Caco-2 (cell line): ENCODE measurements around the gene EIF2D. TPM values are rescaled to one million over a fixed set of nuclear protein-coding genes. Genes with fewer than 3 reads are reported as not detected.

ENCODE experiments used
- BruUV-seq: library from RNA; stranded (reverse); fragments of 400-500 nt; replicated peaks from 2 replicates; lab custom pipeline; 2021; lab: Mats Ljungman, UMichigan
- CTCF ChIA-PET: fragments of 300-600 bp; sonication (Branson Sonifier 250); formaldehyde crosslinking; loops from one replicate; lab custom pipeline; 2022; ENCODE audit warnings: antibody characterized with exemption; lab: Charles Lee
- POLR2A ChIA-PET: fragments of 300-600 bp; sonication (Branson Sonifier 250); formaldehyde crosslinking; loops from one replicate; lab custom pipeline; 2022; ENCODE audit warnings: antibody characterized with exemption; lab: Charles Lee
- DNase-seq, 2 experiments: peaks; one replicate each; pipeline versions ENCODE4 v3.0.0 to v3.0.0-alpha.2; 2020 to 2022
- H3K27me3 ChIP-seq: replicated peaks from 2 replicates; pipeline ENCODE4 v1.6.0; 2011; ENCODE audit warnings: low read length; ENCODE audit not compliant: control insufficient read depth, insufficient read depth
- H3K36me3 ChIP-seq: 2 replicates; pipeline ENCODE4 v1.5.1; 2011; ENCODE audit warnings: low read length; ENCODE audit not compliant: control insufficient read depth, insufficient read depth
- H3K4me1 ChIP-seq: fragments of 250-450 bp; sonication (Bioruptor Pico); 2 replicates; pipeline ENCODE4 v1.5.1; 2020; ENCODE audit warnings: mild to moderate bottlenecking
- H3K4me3 ChIP-seq: 2 replicates; pipeline ENCODE4 v1.5.1; 2011; ENCODE audit warnings: low read depth, mild to moderate bottlenecking, control low read depth, low read length
- H3K9me3 ChIP-seq: fragments of 250-450 bp; sonication (Bioruptor Pico); 2 replicates; pipeline ENCODE4 v1.5.1; 2020; ENCODE audit warnings: mild to moderate bottlenecking, moderate library complexity
- H3K27ac Mint-ChIP-seq: one replicate; pipeline ENCODE4 v1.8.0; 2022; ENCODE audit warnings: mixed read lengths; ENCODE audit not compliant: unreplicated experiment
- H3K27me3 Mint-ChIP-seq: one replicate; pipeline ENCODE4 v1.8.0; 2022; ENCODE audit warnings: mixed read lengths; ENCODE audit not compliant: insufficient read depth, unreplicated experiment
- H3K36me3 Mint-ChIP-seq: one replicate; pipeline ENCODE4 v1.8.0; 2022; ENCODE audit warnings: mild to moderate bottlenecking, mixed read lengths; ENCODE audit not compliant: insufficient read depth, unreplicated experiment
- H3K4me1 Mint-ChIP-seq: one replicate; pipeline ENCODE4 v1.8.0; 2022; ENCODE audit warnings: low read depth, mixed read lengths; ENCODE audit not compliant: unreplicated experiment
- H3K4me3 Mint-ChIP-seq: one replicate; pipeline ENCODE4 v1.8.0; 2022; ENCODE audit warnings: mild to moderate bottlenecking, moderate library complexity, mixed read lengths; ENCODE audit not compliant: unreplicated experiment
- H3K9me3 Mint-ChIP-seq: one replicate; pipeline ENCODE4 v1.8.0; 2022; ENCODE audit warnings: mixed read lengths; ENCODE audit not compliant: unreplicated experiment
- CTCF ChIP-seq, 2 experiments: fragments of 200-600 bp in 1 of 2; IDR thresholded peaks; 1 replicate in 1 of 2; 2 replicates in 1 of 2; pipeline versions ENCODE4 v1.5.1 to v1.8.0; 2011 to 2022; ENCODE audit warnings: antibody characterized with exemption in 1 of 2, control low read depth in 1 of 2, inconsistent platforms in 1 of 2, low read depth in 1 of 2, low read length in 1 of 2, mild to moderate bottlenecking in 1 of 2, moderate library complexity in 1 of 2; ENCODE audit not compliant: insufficient read depth in 1 of 2, severe bottlenecking in 1 of 2, unreplicated experiment in 1 of 2
- intact Hi-C: fragments of 100-400 bp; cut with micrococcal nuclease; formaldehyde crosslinking; loops from one replicate; pipeline ENCODE4 v1.10.0; 2022; ENCODE audit not compliant: unreplicated experiment
- total RNA-seq: library from RNA; stranded (reverse); gene quantifications from 2 replicates; pipeline ENCODE4 v1.2.3, GENCODE V29; 2022

Gene EIF2D
- total RNA-seq, 1 experiment from 2014 or later = 37.9 TPM

- CTCF ChIA-PET = no interaction called here
- Mint-ChIP-seq H3K27ac (no peak overlapping the region), H3K27me3 (peaks cover 24% of the 10 kb centered on the region), H3K9me3 (no peaks in the 10 kb centered on the region), H3K36me3 (no peaks in the 10 kb centered on the region), H3K4me3 (no peak overlapping the region), H3K4me1 (no peaks in the 10 kb centered on the region)
- no peaks in the 10 kb centered on the region for H3K27me3 ChIP-seq
- POLR2A ChIA-PET = no interaction called here
- H3K9me3 ChIP-seq = no peaks in the 10 kb centered on the region
- no peaks in the 10 kb centered on the region for H3K4me1 ChIP-seq
- H3K4me3 ChIP-seq = no peak overlapping the region
- H3K36me3 ChIP-seq = no peaks in the 10 kb centered on the region
- intact Hi-C loops = no loop called here
- BruUV-seq = no TSS peak
- no peak for DNase-seq
- no peak for TF ChIP-seq CTCF (IDR thresholded peaks at IDR 0.05; ENCODE audit: insufficient read depth in 1 of 2, low read depth in 1 of 2, low read length in 1 of 2, severe bottlenecking in 1 of 2, unreplicated experiment in 1 of 2)
Observed at GRCh38 chr1:206651958-206652890, 40.0 kb upstream of the EIF2D start.

- Mint-ChIP-seq H3K9me3 (no peaks in the 10 kb centered on the region), H3K4me3 (no peak overlapping the region), H3K27me3 (peaks cover 23% of the 10 kb centered on the region), H3K27ac (no peak overlapping the region), H3K4me1 (no peaks in the 10 kb centered on the region), H3K36me3 (no peaks in the 10 kb centered on the region)
- Histone ChIP-seq H3K4me1 (no peaks in the 10 kb centered on the region), H3K27me3 (no peaks in the 10 kb centered on the region), H3K9me3 (no peaks in the 10 kb centered on the region), H3K36me3 (no peaks in the 10 kb centered on the region), H3K4me3 (no peak overlapping the region)
- ChIA-PET CTCF (no interaction called here), POLR2A (no interaction called here)
- no TSS peak for BruUV-seq
- no peak for DNase-seq
- intact Hi-C loops = no loop called here
- TF ChIP-seq CTCF (IDR thresholded peaks at IDR 0.05; ENCODE audit: insufficient read depth in 1 of 2, low read depth in 1 of 2, low read length in 1 of 2, severe bottlenecking in 1 of 2, unreplicated experiment in 1 of 2) = no peak
Observed at GRCh38 chr1:206651014-206651413, 38.7 kb upstream of the EIF2D start.

- TF ChIP-seq CTCF (IDR thresholded peaks at IDR 0.05; ENCODE audit: insufficient read depth in 1 of 2, low read depth in 1 of 2, low read length in 1 of 2, severe bottlenecking in 1 of 2, unreplicated experiment in 1 of 2) = no peak
- Mint-ChIP-seq H3K9me3 (no peaks in the 10 kb centered on the region), H3K27me3 (peaks cover 23% of the 10 kb centered on the region), H3K4me1 (no peaks in the 10 kb centered on the region), H3K36me3 (no peaks in the 10 kb centered on the region), H3K27ac (no peak overlapping the region), H3K4me3 (no peak overlapping the region)
- POLR2A ChIA-PET = no interaction called here
- CTCF ChIA-PET = interaction anchor here (1.1 kb wide), 1 partner anchor 37 kb away, joined by 3 read pairs; the partner anchor contains the start of gene EIF2D
- intact Hi-C loops = no loop called here
- Histone ChIP-seq H3K4me3 (no peak overlapping the region), H3K36me3 (no peaks in the 10 kb centered on the region), H3K27me3 (no peaks in the 10 kb centered on the region), H3K9me3 (no peaks in the 10 kb centered on the region), H3K4me1 (no peaks in the 10 kb centered on the region)
- no peak for DNase-seq
- no TSS peak for BruUV-seq
Observed at GRCh38 chr1:206649261-206649921, 37.1 kb upstream of the EIF2D start.
